ENCODE data around the gene TEAD2.

The TEAD2 gene

DNA sequence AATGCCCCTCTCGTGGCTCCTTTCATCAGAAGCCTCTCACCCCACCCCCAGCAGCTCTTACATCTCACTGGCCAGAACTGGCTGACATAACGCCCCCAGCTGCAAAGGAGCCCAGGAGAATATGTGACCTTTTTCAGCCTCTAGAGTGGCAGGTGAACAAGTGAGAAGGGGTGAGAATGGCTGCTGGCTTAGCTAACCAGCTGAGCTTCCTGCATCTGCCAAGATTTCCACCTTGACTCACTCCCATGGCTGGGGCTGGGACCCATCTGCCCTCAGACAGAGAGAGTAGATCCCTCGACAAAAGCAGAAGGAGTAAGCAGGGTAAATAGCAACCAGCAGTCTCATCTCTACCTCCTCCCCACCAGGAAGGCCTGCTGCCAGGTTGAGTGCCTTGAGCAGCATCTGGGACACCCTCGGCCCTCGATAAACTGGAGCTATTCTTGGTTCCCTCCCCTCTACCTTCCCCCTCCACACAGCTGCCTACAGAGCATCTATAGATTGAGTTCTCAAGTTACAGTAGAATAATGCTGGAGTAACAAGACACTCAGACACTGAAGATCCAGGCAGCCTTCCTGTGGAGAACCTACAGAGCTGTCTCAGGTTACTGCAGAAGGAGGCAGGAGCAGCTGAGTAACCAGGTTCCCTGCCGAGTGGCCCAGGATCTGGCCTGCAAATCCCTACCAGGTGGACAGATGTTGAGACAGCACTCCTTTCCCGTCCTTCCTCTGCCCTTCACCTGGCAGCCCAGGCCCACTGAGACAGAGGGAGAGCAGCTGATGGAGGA is 41.4 kb upstream of the TEAD2 start:
- TF ChIP-seq, protein P1, sequence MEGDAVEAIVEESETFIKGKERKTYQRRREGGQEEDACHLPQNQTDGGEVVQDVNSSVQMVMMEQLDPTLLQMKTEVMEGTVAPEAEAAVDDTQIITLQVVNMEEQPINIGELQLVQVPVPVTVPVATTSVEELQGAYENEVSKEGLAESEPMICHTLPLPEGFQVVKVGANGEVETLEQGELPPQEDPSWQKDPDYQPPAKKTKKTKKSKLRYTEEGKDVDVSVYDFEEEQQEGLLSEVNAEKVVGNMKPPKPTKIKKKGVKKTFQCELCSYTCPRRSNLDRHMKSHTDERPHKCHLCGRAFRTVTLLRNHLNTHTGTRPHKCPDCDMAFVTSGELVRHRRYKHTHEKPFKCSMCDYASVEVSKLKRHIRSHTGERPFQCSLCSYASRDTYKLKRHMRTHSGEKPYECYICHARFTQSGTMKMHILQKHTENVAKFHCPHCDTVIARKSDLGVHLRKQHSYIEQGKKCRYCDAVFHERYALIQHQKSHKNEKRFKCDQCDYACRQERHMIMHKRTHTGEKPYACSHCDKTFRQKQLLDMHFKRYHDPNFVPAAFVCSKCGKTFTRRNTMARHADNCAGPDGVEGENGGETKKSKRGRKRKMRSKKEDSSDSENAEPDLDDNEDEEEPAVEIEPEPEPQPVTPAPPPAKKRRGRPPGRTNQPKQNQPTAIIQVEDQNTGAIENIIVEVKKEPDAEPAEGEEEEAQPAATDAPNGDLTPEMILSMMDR (IDR thresholded peaks at IDR 0.05; ENCODE audit: extremely low read depth, missing control alignments) = no peak
- no peak for DNase-seq (ENCODE audit: low spot score)

DNA sequence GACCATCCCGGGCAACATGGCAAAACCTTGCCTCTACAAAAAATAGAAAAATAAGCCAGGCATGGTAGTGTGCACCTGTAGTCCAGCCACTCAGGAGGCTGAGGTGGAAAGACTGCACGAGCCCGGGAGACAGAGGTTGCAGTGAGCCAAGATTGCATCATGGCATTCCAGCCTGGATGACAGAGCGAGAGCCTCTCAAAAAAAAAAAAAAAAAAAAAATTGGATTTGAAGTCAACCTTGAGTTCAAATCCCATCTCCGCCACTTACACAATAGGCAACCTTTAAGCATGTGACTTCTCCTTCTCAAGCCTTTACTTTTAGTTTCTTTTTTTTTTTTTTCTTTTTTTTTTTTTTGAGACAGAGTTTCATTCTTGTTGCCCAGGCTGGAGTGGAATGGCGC is 37.8 kb upstream of the TEAD2 start:
- TF ChIP-seq, protein P1 (IDR thresholded peaks at IDR 0.05; ENCODE audit: extremely low read depth, missing control alignments) = no peak
- DNase-seq (ENCODE audit: low spot score) = no peak

DNA sequence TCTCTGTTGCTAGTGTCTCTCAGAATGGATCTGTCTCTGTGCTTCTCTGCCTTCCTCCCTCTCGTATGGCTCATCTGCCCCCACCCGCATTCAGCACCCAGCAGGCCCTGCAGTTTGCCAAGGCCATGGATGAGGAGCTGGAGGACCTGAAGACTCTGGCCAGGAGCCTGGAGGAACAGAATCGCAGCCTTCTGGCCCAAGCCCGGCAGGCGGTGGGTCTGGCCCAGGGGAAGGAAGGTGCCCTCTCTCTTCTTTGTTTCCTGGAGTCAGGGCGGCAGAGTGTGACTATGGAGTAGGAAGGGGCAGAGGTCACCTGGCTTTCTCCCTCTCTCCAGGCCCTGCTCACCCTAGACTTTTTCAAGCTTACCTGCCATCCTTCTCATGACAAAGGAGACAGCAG is 36.7 kb upstream of the TEAD2 start:
- no peak for DNase-seq (ENCODE audit: low spot score)
- TF ChIP-seq, protein P1 (IDR thresholded peaks at IDR 0.05; ENCODE audit: extremely low read depth, missing control alignments) = no peak

DNA sequence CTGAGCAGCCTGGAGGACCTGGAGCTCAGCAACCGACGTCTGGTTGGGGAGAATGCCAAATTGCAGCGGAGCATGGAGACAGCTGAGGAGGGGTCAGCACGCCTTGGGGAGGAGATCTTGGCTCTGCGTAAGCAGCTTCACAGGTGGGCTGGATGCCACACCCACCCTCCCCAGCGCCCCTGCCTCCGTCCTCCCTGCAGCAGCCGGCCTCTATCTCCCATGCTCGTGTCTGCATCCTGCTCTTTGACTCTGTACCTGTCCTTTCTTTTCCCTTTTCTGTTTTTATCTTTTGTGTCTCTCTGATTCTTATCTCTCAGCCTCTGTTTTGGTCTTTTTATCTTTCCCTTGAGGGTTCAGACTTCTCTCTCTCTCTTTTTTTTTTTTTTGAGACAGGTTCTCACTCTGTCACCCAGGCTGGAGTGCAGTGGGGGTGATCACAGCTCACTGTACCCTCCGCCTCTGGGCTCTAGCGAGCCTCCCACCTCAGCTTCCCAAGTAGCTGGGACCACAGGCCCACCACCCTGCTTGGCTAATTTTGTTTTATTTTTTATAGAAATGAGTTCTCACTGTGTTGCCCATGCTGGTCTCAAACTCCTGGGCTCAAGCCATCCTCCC is 35.9 kb upstream of the TEAD2 start:
- no peak for DNase-seq (ENCODE audit: low spot score)
- TF ChIP-seq, protein P1 (IDR thresholded peaks at IDR 0.05; ENCODE audit: extremely low read depth, missing control alignments) = no peak

DNA sequence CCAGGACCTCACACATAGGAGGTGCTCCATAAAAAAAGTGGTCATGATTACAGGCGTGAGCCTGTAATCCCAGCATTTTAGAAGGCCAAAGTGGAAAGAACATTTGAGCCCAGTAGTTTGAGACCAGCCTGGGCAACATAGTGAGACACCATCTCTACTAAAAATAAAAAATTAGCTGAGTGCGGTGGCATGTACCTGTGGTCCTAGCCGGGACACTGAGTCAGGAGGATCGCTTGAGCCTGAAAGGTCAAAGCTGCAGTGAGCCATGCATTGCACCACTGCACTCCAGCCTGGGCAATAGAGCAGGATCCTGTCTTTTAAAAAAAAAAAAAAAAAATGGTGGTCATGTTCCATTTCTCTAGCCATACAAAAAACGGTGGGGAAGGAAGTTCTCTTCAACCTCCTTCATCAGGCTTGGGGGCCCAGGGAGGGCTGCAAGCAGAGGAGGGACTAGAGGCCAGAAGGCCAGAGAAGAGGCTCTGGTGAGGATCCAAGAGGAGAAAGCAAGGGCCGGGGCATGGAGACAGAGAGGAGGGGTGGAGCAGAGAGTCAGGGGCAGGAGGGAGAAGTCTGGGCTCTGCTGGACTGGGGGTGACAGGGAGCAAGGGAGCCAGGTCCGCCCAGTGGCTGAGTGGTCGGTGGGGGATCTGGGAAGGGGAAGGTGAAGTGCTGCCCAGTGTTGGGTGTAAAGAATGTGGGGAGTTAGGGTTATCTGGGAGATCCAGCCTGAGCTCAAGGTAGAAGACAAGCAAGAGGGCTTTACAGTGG is 34.7 kb upstream of the TEAD2 start:
- no peak for DNase-seq (ENCODE audit: low spot score)
- TF ChIP-seq, protein P1 (IDR thresholded peaks at IDR 0.05; ENCODE audit: extremely low read depth, missing control alignments) = no peak

DNA sequence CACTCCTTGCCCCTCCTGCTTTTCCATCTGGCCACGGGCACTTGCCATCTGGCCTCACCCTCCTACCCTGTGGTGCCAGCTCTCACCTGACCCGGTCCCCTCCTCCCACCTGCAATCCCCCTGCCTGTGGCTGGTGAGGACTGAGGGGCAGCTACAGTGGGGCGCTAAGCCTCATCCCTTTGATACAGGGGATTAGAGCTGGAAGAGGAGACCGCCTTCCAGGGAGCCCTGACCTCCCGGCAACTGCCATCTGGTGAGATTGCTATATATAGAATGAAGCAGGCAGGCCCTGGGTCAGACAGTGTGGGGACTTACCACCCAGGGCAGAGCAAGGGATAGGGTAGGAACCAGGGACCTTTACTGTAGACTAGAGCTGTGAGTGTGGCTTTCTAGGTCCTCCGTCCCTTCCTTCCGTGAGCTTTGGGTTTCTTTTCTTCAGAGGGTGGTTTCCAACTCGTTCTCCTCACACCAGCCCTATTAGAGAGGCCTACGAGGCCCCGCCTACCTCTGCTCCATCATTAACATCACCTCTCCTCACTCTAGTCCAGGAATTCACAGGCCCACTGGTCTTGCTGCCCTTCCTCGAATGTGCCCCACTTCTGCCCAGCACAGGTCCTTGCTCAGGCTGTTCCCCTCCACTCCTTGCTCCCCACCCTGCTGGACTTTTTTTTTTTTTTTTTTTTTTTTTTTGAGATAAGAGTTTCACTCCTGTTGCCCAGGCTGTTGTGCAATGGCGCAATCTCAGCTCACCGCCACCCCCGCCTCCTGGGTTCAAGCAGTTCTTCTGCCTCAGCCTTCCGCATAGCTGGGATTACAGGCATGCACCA is 33.6 kb upstream of the TEAD2 start:
- no peak for DNase-seq (ENCODE audit: low spot score)
- TF ChIP-seq, protein P1 (IDR thresholded peaks at IDR 0.05; ENCODE audit: extremely low read depth, missing control alignments) = no peak

Data from GM20000 (cell line).